SU-DHL-6 (cell line): ENCODE data around the gene MYMX.
"Not testable (repeated sequence)": the region's sequence is repeated elsewhere in the genome, so short reads cannot be mapped to it uniquely, and the experiment has no call there.

ENCODE experiments used
- H2AFZ ChIP-seq: fragments of 200-600 bp; sonication (generic); 2 replicates; pipeline ENCODE4 v1.6.1; 2014; ENCODE audit warnings: low read depth, mild to moderate bottlenecking, moderate library complexity, mixed read lengths, antibody characterized with exemption, low read length; ENCODE audit not compliant: severe bottlenecking
- H3F3A ChIP-seq: fragments of 200-600 bp; shearing (Covaris generic); 2 replicates; pipeline ENCODE4 v1.6.0; 2016; ENCODE audit warnings: antibody characterized with exemption, mild to moderate bottlenecking; ENCODE audit not compliant: insufficient read depth
- H3K27ac ChIP-seq: fragments of 200-600 bp; sonication (generic); 2 replicates; pipeline ENCODE4 v1.5.1; 2016; ENCODE audit warnings: low read depth, mild to moderate bottlenecking, low read length, moderate library complexity, mixed read lengths
- H3K27me3 ChIP-seq: fragments of 200-600 bp; sonication (generic), shearing (Covaris generic); 2 replicates; pipeline ENCODE4 v1.6.0; 2014; ENCODE audit warnings: mild to moderate bottlenecking, low read length
- H3K36me3 ChIP-seq: fragments of 200-600 bp; sonication (generic); 2 replicates; pipeline ENCODE4 v1.6.1; 2014; ENCODE audit warnings: mild to moderate bottlenecking, low read length, mixed read lengths
- H3K4me2 ChIP-seq: fragments of 300-600, 200-600 bp; shearing (Covaris generic), sonication (generic); 2 replicates; pipeline ENCODE4 v1.6.0; 2014; ENCODE audit warnings: low read length, low read depth, mild to moderate bottlenecking; ENCODE audit not compliant: poor library complexity, severe bottlenecking
- H3K4me3 ChIP-seq: fragments of 200-600 bp; sonication (generic); 2 replicates; pipeline ENCODE4 v1.5.1; 2014; ENCODE audit warnings: antibody characterized with exemption, low read length, mild to moderate bottlenecking, mixed read lengths; ENCODE audit not compliant: insufficient read depth, poor library complexity, severe bottlenecking
- H3K79me2 ChIP-seq: fragments of 200-600 bp; sonication (generic); 2 replicates; pipeline ENCODE4 v1.6.1; 2014; ENCODE audit warnings: mild to moderate bottlenecking, low read length, moderate library complexity; ENCODE audit not compliant: insufficient read depth
- H3K9ac ChIP-seq: fragments of 200-600 bp; sonication (generic); 2 replicates; pipeline ENCODE4 v1.7.0; 2014; ENCODE audit warnings: mild to moderate bottlenecking, low read length
- H3K9me2 ChIP-seq: fragments of 200-600 bp; sonication (generic); replicated peaks from 2 replicates; pipeline ENCODE4 v1.6.1; 2014; ENCODE audit warnings: low read length; ENCODE audit not compliant: insufficient read depth
- H3K9me3 ChIP-seq: fragments of 200-600 bp; sonication (generic); 2 replicates; pipeline ENCODE4 v1.6.1; 2014; ENCODE audit warnings: low read length, mixed read lengths; ENCODE audit not compliant: insufficient read depth
- H4K20me1 ChIP-seq: fragments of 200-600 bp; sonication (generic); 2 replicates; pipeline ENCODE4 v1.6.1; 2014; ENCODE audit warnings: low read depth, mild to moderate bottlenecking, antibody characterized with exemption, low read length, moderate library complexity, mixed read lengths
- EZH2phosphoT487 ChIP-seq: fragments of 200-600 bp; sonication (generic), shearing (Covaris generic); conservative IDR thresholded peaks from 2 replicates; pipeline ENCODE4 v1.6.1; 2018; ENCODE audit warnings: mild to moderate bottlenecking, antibody characterized with exemption, low read length, moderate library complexity, mixed read lengths
- TF ChIP-seq, protein P1 (sequence below): fragments of 200-600 bp; sonication (generic); IDR thresholded peaks from one replicate; pipeline ENCODE4 v1.5.1; 2017; ENCODE audit warnings: antibody characterized with exemption, mild to moderate bottlenecking, low read length, moderate library complexity; ENCODE audit not compliant: insufficient read depth, poor library complexity, severe bottlenecking

Gene MYMX

DNA sequence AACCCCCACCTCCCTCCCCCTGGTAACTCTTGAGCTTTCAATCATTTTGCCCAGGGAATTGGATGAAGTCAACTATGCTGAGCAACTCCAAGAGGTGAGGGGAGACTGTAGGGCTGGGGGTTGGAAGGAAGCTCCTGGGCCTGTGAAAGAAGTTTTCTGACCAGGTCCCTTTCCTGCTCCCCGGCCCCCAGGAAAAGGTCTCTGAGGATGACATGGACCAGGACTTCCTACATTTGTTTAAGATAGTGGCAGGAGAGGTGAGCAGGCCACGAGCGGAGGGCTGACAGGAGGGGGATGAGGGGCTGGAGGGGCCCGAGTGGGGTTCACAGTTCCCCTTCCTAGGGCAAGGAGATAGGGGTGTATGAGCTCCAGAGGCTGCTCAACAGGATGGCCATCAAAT is 36.3 kb upstream of the MYMX start:
- H3K27ac ChIP-seq: no peak overlapping the region
- H3K4me3 ChIP-seq: no peak overlapping the region
- H3K9me3 ChIP-seq: no peaks in the 10 kb centered on the region

DNA sequence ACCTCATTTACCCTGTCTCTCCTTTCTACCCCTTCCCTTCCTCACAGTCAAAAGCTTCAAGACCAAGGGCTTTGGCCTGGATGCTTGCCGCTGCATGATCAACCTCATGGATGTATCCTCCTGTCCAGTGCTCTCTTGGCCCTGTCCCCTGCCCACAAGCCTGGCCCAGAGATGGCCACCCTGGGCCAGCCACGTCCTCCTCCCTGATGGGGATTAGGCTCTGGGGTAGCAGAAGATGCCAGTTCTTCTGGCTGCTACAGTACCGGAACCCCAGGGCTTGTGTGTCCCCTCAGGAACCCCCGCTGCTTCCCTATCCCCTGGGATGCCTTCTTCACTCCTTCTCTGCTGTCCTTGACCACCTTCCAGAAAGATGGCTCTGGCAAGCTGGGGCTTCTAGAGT is 35.8 kb upstream of the MYMX start:
- Histone ChIP-seq H3K79me2 (no peaks in the 10 kb centered on the region), H3K4me3 (no peak overlapping the region), H3K4me2 (no peak overlapping the region), H3K36me3 (no peaks in the 10 kb centered on the region), H3K9me2 (no peaks in the 10 kb centered on the region), H3K27ac (no peak overlapping the region), H3F3A (no peaks in the 10 kb centered on the region), H3K9me3 (no peaks in the 10 kb centered on the region), H3K9ac (no peak overlapping the region), H3K27me3 (no peaks in the 10 kb centered on the region), H2AFZ (no peak overlapping the region), H4K20me1 (no peaks in the 10 kb centered on the region)
- TF ChIP-seq EZH2phosphoT487: no peak
- TF ChIP-seq, protein P1, sequence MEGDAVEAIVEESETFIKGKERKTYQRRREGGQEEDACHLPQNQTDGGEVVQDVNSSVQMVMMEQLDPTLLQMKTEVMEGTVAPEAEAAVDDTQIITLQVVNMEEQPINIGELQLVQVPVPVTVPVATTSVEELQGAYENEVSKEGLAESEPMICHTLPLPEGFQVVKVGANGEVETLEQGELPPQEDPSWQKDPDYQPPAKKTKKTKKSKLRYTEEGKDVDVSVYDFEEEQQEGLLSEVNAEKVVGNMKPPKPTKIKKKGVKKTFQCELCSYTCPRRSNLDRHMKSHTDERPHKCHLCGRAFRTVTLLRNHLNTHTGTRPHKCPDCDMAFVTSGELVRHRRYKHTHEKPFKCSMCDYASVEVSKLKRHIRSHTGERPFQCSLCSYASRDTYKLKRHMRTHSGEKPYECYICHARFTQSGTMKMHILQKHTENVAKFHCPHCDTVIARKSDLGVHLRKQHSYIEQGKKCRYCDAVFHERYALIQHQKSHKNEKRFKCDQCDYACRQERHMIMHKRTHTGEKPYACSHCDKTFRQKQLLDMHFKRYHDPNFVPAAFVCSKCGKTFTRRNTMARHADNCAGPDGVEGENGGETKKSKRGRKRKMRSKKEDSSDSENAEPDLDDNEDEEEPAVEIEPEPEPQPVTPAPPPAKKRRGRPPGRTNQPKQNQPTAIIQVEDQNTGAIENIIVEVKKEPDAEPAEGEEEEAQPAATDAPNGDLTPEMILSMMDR: no peak

More for the DNA sequence above, 36.3 kb upstream of the MYMX start:
- Histone ChIP-seq H3K4me2 (no peak overlapping the region), H3K36me3 (no peaks in the 10 kb centered on the region), H3K27me3 (no peaks in the 10 kb centered on the region), H3K9ac (no peak overlapping the region), H3F3A (no peaks in the 10 kb centered on the region), H3K79me2 (no peaks in the 10 kb centered on the region), H3K9me2 (no peaks in the 10 kb centered on the region), H4K20me1 (no peaks in the 10 kb centered on the region), H2AFZ (no peak overlapping the region)
- TF ChIP-seq EZH2phosphoT487: no peak
- TF ChIP-seq, protein P1: no peak

DNA sequence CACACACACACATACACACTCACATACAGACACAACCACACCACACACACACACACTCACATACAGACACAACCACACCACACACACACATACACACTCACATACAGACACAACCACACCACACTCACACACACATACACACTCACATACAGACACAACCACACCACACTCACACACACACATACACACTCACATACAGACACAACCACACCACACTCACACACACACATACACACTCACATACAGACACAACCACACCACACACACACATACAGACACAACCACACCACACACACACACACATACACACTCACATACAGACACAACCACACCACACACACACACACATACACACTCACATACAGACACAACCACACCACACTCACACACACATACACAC is 34.9 kb upstream of the MYMX start:
- not testable (repeated sequence) for H4K20me1 ChIP-seq, H3K36me3 ChIP-seq, H3K4me3 ChIP-seq, H3K4me2 ChIP-seq, H3K9me2 ChIP-seq, H2AFZ ChIP-seq, H3K27me3 ChIP-seq, H3K9ac ChIP-seq, H3K79me2 ChIP-seq, H3F3A ChIP-seq, H3K27ac ChIP-seq, H3K9me3 ChIP-seq

- H3K9ac ChIP-seq: no peak overlapping the region
- H3K9me2 ChIP-seq: no peaks in the 10 kb centered on the region
- no peaks in the 10 kb centered on the region for H3K27me3 ChIP-seq
- H3K36me3 ChIP-seq: no peaks in the 10 kb centered on the region
- H2AFZ ChIP-seq: no peak overlapping the region
- H3K27ac ChIP-seq: no peak overlapping the region
- H4K20me1 ChIP-seq: no peaks in the 10 kb centered on the region
- H3K4me2 ChIP-seq: no peak overlapping the region
- no peak for TF ChIP-seq EZH2phosphoT487
- TF ChIP-seq, protein P1: no peak
- H3F3A ChIP-seq: no peaks in the 10 kb centered on the region
- H3K79me2 ChIP-seq: no peaks in the 10 kb centered on the region
- H3K9me3 ChIP-seq: no peaks in the 10 kb centered on the region
- H3K4me3 ChIP-seq: no peak overlapping the region
Observed at GRCh38 chr6:44182911-44183390, 33.8 kb upstream of the MYMX start.
